ENCODE results near the gene SETD1B.

Gene SETD1B

GRCh38 chr12:121796855-121797751 is 6.7 kb upstream of the SETD1B start:
- DNase-seq = no peak

GRCh38 chr12:121797937-121798786 is 5.6 kb upstream of the SETD1B start:
- no peak for DNase-seq

- DNase-seq = no peak
Observed at GRCh38 chr12:121798787-121799155, 5.0 kb upstream of the SETD1B start.

- no peak for DNase-seq
Observed at GRCh38 chr12:121799156-121799841, 4.5 kb upstream of the SETD1B start.

- DNase-seq = no peak
Observed at GRCh38 chr12:121799842-121800693, 3.7 kb upstream of the SETD1B start.

GRCh38 chr12:121800694-121801594 is 2.9 kb upstream of the SETD1B start:
- DNase-seq = peak in 1 of 2 experiments; percentile 23

- DNase-seq = no peak
Observed at GRCh38 chr12:121801595-121802484, 2.0 kb upstream of the SETD1B start.

GRCh38 chr12:121802485-121802842 is 1.3 kb upstream of the SETD1B start:
- DNase-seq = no peak

- DNase-seq = peak; percentile 51 to 91
Observed at GRCh38 chr12:121802843-121803698, 738 bp upstream of the SETD1B start.

- no peak for DNase-seq
Observed at GRCh38 chr12:121804417-121805111, 755 bp downstream of the SETD1B start.

- no peak for DNase-seq
Observed at GRCh38 chr12:121805171-121806008, 1.6 kb downstream of the SETD1B start.

- DNase-seq = no peak
Observed at GRCh38 chr12:121806009-121806545, 2.3 kb downstream of the SETD1B start.

- peak in 1 of 2 experiments; percentile 36 for DNase-seq
Observed at GRCh38 chr12:121806546-121807423, 3.0 kb downstream of the SETD1B start.

GRCh38 chr12:121807642-121808347 is 4.0 kb downstream of the SETD1B start:
- no peak for DNase-seq

- no peak for DNase-seq
Observed at GRCh38 chr12:121808623-121809022, 4.8 kb downstream of the SETD1B start.

All from cerebellar nuclear complex (tissue), 1 donor.